ENCODE results near the gene PRKCA. TPM values are rescaled to one million over a fixed set of nuclear protein-coding genes. Genes with fewer than 3 reads are reported as not detected.

Gene PRKCA
- total RNA-seq, 4 donors from 2014 or later, result 3.9 to 12.1 (median 7.0) TPM

- TF ChIP-seq CTCF (IDR thresholded peaks at IDR 0.05; ENCODE audit: low read depth), result no peak
Measured at GRCh38 chr17:66492561-66493005, 190.2 kb downstream of the PRKCA start.

- TF ChIP-seq CTCF (IDR thresholded peaks at IDR 0.05; ENCODE audit: low read depth), result no peak
Measured at GRCh38 chr17:66493283-66494019, 191.0 kb downstream of the PRKCA start.

- no peak for TF ChIP-seq CTCF (IDR thresholded peaks at IDR 0.05; ENCODE audit: low read depth)
Measured at GRCh38 chr17:66494023-66494803, 191.8 kb downstream of the PRKCA start.

- no peak for TF ChIP-seq CTCF (IDR thresholded peaks at IDR 0.05; ENCODE audit: low read depth)
Measured at GRCh38 chr17:66495035-66495434, 192.6 kb downstream of the PRKCA start.

- no peak for TF ChIP-seq CTCF (IDR thresholded peaks at IDR 0.05; ENCODE audit: low read depth)
Measured at GRCh38 chr17:66496306-66496705, 193.9 kb downstream of the PRKCA start.

- TF ChIP-seq CTCF (IDR thresholded peaks at IDR 0.05; ENCODE audit: low read depth), result no peak
Measured at GRCh38 chr17:66498580-66498979, 196.2 kb downstream of the PRKCA start.

- TF ChIP-seq CTCF (IDR thresholded peaks at IDR 0.05; ENCODE audit: low read depth), result no peak
Measured at GRCh38 chr17:66506641-66507040, 204.2 kb downstream of the PRKCA start.
